ENCODE measurements around the gene ARHGEF28. TPM values are rescaled to one million over a fixed set of nuclear protein-coding genes. Genes with fewer than 3 reads are reported as not detected.

Gene ARHGEF28
- total and polyA plus RNA-seq, 2 experiments from 2014 or later: 3.5 to 11.2 TPM

DNA sequence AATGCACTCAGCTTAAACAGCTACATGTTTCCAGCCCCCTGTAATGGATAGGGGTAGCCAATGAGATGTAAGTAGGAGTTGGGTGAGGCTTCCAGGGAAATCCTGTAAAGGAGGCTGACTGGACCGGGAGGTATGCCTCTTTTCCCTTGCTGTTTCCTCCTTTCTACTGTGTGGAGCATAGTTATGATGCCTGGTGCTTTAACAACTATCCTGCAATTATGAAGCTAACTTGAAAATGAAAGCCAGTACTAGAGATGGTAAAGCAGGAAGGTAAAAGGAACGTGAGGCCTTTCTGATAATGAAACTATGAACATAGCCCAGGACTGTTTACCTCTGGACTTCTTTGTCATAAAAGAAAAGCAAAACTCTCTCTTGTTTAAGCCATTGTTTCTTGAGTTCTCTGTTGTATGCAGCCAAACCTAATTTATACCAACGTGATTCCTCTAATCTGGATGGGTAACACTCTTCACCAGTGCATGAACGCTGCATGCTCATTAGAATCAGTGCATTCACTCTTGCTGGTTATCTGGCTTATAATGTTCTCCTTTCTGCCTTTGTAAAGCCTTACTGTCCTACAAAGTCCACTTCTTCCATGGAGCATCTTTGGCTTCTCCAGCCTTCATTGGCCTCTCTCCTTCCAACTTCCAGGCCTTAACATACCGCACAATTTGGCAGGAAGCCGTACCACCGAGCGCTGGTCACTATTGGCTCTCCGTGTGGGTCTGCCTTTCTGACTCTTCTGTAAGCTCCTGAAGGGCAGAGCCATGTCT is 8.3 kb upstream of the ARHGEF28 start:
- peaks cover 5% of the 10 kb centered on the region for H3K27me3 ChIP-seq
- no peaks in the 10 kb centered on the region for H4K20me1 ChIP-seq (ENCODE audit: insufficient read depth, poor library complexity, severe bottlenecking)
- no peak overlapping the region for H3K27ac ChIP-seq
- no peaks in the 10 kb centered on the region for H3K36me3 ChIP-seq (replicated peaks; ENCODE audit: insufficient read depth, low read depth)
- H3K9me3 ChIP-seq (ENCODE audit: low read depth): no peaks in the 10 kb centered on the region
- peak overlapping the region; percentile 45 for H3K4me2 ChIP-seq
- no peaks in the 10 kb centered on the region for H3K79me2 ChIP-seq
- 72% methylated on average over 9 of the region's 9 CpGs for WGBS (ENCODE audit: low lambda C conversion rate, missing lambda C conversion rate)
- no peaks in the 10 kb centered on the region for H3K4me1 ChIP-seq (ENCODE audit: insufficient read depth)
- DNase-seq (ENCODE audit: low spot score): peak; percentile 18
- peak overlapping the region; percentile 60 for H2AFZ ChIP-seq
- TF ChIP-seq CTCF (IDR thresholded peaks at IDR 0.05; ENCODE audit: poor library complexity): no peak
- H3K9me2 ChIP-seq (replicated peaks; ENCODE audit: insufficient read depth): no peaks in the 10 kb centered on the region
- H3K4me3 ChIP-seq: no peak overlapping the region

DNA sequence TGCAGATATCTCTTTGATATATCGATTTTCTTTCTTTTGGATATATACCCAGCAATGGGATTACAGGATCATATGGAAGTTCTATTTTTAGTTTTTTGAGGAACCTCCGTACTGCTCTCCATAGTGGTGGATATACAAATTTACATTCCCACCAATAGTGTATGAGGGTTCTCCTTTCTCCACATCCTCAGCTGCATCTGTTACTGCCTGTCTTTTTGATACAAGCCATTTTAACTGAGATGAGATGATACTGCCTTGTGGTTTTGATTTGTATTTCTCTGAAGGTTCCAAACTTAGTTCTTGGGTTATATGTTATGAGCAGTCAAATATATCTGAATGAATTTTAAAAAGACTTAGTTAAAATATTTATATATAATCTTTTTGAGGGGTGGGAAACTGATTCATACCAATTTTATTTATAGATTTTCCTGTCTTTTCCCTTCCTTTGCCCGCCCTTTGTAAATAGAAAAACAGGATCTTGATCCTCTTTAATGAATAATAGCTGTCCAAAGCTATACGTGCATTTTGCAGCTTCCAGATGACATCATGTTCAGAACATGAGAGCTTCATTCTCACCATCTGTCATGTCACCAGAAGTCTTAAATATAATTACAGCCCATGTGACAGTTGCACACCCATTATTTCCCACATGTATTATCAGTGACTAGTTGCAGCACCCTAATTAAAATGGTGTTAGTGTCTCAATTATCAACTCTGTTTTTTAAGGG is 6.2 kb upstream of the ARHGEF28 start:
- Histone ChIP-seq H2AFZ (no peak overlapping the region), H3K4me3 (no peak overlapping the region), H3K4me1 (ENCODE audit: insufficient read depth) (no peaks in the 10 kb centered on the region), H3K27ac (no peak overlapping the region), H3K9me2 (replicated peaks; ENCODE audit: insufficient read depth) (no peaks in the 10 kb centered on the region), H3K9me3 (ENCODE audit: low read depth) (no peaks in the 10 kb centered on the region), H4K20me1 (ENCODE audit: insufficient read depth, poor library complexity, severe bottlenecking) (no peaks in the 10 kb centered on the region), H3K79me2 (no peaks in the 10 kb centered on the region), H3K4me2 (no peak overlapping the region), H3K27me3 (peaks cover 5% of the 10 kb centered on the region), H3K36me3 (replicated peaks; ENCODE audit: insufficient read depth, low read depth) (no peaks in the 10 kb centered on the region)
- DNase-seq (ENCODE audit: low spot score): no peak
- TF ChIP-seq CTCF (IDR thresholded peaks at IDR 0.05; ENCODE audit: poor library complexity): no peak
- TF ChIP-seq EZH2phosphoT487 (IDR thresholded peaks at IDR 0.05; ENCODE audit: low read depth, severe bottlenecking, unreplicated experiment): no peak
- WGBS (ENCODE audit: low lambda C conversion rate, missing lambda C conversion rate): 68% methylated on average over 4 of the region's 4 CpGs

- H3K9me3 ChIP-seq (ENCODE audit: low read depth): no peaks in the 10 kb centered on the region
- DNase-seq (ENCODE audit: low spot score): no peak
- H3K79me2 ChIP-seq: no peaks in the 10 kb centered on the region
- no peaks in the 10 kb centered on the region for H3K36me3 ChIP-seq (replicated peaks; ENCODE audit: insufficient read depth, low read depth)
- H3K27me3 ChIP-seq: peaks cover 7% of the 10 kb centered on the region
- no peak overlapping the region for H3K27ac ChIP-seq
- H4K20me1 ChIP-seq (ENCODE audit: insufficient read depth, poor library complexity, severe bottlenecking): no peaks in the 10 kb centered on the region
- H3K4me1 ChIP-seq (ENCODE audit: insufficient read depth): peaks cover 3% of the 10 kb centered on the region
- H2AFZ ChIP-seq: no peak overlapping the region
- H3K4me3 ChIP-seq: no peak overlapping the region
- H3K9me2 ChIP-seq (replicated peaks; ENCODE audit: insufficient read depth): no peaks in the 10 kb centered on the region
- TF ChIP-seq EZH2 (IDR thresholded peaks at IDR 0.05; ENCODE audit: borderline replicate concordance): no peak
- no peak for TF ChIP-seq CTCF (IDR thresholded peaks at IDR 0.05; ENCODE audit: poor library complexity)
- TF ChIP-seq EZH2phosphoT487 (IDR thresholded peaks at IDR 0.05; ENCODE audit: low read depth, severe bottlenecking, unreplicated experiment): no peak
- no peak overlapping the region for H3K4me2 ChIP-seq
- 65% methylated on average over 1 of the region's 1 CpG for WGBS (ENCODE audit: low lambda C conversion rate, missing lambda C conversion rate)
Measured at GRCh38 chr5:73620334-73620687, 5.7 kb upstream of the ARHGEF28 start.
